Activated CD8-positive, alpha-beta memory T cell treated with anti-CD3 and anti-CD28 coated beads for 48 hours (primary cell): ENCODE data around the gene SMIM9.
"Not testable (repeated sequence)": the region's sequence is repeated elsewhere in the genome, so short reads cannot be mapped to it uniquely, and the experiment has no call there.

ENCODE experiments used
- DNase-seq, 3 experiments: peaks; one replicate each; pipeline ENCODE4 v3.0.0-alpha.2; 2020; ENCODE audit warnings: low read depth in 2 of 3, low spot score in 2 of 3

The SMIM9 gene

DNA sequence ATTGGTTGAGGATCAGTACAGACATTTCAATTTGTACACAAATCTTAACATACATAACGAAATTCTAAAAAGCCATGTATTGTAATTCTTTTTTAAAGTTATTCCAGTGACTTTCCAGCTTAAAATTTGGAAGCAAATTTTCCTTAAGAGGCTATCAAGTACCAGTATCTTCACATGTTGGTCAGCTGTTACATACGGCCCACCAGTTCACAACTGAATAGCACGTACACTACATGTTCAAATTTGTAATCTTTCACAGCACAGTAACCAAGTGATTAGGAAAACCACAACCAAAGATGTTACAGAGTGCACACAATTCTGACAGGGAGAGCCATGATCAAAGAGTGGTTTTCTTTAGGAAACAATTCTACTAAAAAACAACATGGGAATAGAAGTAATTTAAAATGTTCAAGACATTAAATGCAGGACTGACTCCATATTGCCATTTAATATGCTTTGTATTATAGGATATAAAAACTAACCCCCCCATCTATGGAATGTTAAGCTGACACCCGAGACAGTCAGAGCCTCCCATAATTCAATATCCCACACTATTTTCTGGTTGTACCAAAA, 18.1 kb downstream of the SMIM9 start:
- not testable (repeated sequence) for DNase-seq

DNA sequence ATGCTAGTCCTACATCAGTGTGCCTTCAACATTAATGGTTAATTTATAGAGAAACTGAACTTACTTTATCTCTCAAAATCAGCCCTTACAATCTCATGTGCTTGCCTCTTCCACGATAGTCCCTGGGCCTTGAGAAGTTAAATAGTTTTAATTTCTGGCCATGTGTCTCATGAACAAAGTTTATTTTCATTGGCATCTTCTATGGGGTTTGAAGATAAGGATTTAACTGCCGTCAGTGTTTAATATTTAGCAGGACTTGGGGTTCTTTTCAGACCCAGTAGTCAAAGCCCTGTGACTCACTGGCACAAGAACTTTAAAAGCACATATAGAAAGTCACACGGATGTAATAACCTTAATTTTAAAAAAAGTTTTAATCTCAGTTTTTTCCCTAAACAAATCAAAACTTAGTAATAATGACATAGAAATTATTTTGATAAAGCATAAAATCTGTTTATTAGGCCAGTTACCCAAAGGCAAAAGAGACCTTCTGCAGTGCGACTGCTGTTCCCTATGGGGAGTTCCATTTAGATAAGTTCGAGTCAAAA, 19.1 kb downstream of the SMIM9 start:
- no peak for DNase-seq

DNA sequence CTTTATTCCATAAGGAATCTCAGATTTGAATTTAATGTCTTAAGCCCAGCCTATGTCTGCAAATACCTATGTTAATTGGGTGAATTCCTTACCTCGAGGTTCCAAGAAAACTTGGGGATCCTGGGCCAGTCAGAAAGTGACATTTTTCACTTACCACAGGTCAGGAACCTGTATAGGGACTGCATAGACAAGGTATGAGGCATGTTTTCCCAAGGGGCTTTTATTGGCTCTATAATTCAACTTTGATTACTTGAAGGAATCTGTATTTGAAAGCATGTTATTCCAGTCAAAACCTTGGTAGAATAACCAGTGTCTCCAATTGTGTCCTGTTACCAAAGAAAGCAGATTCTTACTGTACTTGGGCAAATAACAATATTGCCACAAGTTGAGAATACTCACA, 20.7 kb downstream of the SMIM9 start:
- DNase-seq: no peak

DNA sequence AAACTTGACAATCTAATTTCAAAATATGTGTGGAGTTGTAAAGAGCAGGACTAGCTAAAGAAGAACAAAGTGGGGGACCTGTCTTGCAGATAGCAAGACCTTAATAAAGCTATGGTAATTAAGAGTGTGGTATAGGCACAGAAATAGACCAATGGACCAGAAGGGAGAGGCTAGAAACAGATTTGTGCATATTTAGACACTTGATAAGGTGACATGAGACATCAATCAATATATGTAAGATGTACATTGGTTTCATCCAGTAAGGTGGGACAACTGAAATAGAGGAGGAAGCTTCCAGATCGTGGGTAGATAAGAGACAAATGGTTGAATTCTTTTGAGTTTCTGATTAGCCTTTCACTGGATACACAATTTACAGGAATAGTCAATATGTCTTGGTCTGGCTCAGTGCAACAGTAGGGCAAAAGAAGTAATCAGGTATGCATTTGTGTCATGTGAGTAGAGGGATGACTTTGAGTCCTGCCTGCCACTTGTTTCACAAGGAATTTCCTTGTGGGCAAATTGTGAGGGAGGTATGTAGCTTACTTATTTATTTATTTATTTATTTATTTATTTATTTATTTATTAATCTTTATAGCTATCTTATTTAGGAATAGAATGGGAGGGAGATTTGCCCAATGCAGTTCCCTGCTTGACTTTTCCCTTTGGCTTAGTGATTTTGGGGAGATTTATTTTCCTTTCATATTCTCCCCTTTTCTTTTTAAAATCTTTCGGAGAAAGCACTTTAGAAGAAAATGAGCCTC, 21.9 kb downstream of the SMIM9 start:
- DNase-seq: no peak

DNA sequence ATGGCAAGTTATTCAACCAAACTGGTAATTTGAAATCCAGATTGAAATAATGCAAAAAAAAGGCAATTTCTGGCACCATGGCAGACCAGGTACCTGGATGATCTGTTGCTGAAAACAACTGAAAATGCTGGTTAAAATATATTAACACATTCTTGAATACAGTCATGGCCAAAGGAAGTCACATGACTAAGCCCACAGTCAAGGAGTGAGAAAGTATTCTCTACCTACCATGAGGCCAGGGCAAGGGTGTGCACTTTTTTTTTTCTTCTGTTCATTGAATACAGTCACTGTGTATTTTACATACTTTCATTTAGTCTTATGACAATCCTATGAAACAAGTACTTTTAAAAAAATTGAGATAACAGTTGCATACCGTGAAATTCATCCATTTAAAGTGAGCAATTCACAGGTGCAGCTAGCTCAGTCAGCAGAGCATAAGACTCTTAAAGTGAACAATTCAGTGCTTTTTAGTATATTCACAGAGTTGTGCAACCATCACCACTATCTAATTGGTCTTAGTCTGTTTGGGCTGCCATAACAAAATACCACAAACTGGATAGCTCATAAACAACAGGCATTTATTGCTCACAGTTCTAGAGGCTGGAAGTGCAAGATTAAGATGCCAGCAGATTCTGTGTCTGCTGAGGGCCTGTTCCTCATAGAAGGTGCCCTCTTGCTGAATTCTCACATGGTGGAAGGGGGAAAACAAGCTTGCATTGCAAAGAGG, 24.4 kb downstream of the SMIM9 start:
- DNase-seq: no peak

DNA sequence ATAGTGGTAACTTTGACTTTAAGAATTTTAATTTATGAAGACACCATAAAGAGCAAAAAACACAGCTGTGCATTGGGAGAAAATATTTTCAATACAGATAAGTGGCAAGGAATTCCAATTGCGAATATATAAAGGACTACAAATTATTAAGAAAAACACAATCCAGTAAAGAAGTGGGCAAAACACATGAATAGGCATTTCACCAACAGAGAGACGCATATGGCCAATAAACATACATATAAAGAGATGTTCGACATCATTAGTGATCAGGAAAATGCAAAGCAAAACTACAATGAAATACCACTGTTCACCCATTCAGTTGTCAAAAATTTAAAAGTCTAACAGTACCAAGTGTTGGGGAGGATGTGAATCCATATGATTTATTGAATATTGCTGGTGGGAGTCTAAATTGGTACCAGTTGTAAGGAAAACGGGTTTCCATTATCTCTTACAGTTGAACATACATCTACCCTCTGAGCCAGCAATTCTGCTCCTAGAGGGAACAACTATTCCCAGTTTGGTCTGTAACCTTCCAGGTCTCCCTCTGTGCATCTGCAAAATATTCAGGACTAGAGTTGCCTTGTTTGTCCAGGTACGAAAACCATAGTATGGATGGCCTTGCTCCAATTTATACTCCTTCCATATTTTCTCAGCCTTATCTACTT, 27.5 kb downstream of the SMIM9 start:
- DNase-seq: no peak

DNA sequence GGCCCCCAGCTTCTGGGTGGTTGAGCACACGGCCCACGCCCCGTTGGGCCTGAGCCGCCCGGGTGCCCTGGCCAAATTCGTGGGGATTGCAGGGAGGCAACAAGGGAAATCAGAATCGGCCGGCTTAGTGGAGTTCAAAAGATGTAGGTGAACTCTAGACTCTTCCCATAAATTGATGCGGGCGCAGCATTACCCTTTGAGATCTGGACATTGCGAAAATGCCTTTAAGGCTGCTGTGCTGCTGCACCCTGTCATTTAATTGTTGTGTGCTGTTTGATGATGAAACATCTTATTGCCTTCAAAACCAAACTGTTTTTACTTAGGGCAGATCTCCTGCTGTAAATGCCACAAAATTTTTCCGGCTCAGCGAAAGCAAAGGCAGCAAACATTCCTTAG, 28.8 kb downstream of the SMIM9 start:
- no peak for DNase-seq

DNA sequence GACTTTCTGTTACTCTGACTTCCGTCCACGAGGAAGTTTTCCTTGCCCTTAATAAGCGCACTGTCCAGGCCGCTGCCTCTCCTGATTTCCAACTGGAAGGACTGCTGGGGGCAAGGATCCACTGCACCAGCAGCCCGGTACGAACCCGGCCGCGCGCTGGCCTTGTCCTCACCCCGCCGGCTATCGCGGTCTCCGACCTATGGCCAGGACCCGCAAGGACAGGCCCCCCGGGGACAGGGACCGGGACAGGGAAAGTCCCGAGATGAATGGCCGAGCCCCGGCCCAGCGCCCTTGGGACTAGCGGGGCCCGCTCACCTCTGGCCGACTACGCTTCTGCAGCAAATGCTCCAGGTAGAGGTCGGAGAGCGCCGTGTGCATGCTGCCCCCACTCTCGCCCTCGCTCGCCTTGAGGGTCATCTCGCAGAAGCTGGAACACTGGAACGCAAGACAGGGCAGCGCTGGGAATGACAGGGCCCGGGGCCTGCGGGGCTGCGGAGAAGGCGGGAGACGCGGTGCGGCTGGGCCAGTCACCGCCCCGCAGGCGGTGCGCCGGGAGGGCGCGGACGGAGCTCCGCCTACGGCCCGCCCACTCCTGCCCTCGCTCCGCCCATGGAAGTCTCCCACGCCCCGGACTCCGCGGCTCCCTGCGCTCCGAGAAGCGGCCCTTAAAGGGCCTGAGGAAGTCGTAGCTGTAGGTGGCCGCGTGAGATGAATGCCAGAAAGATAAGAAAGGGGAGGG, 29.3 kb downstream of the SMIM9 start, which contains the start of gene MPP1:
TSS of gene MPP1 (minus strand) at position 529 of the 739 bp plus-strand sequence. CDS start at position 417, 112 bp downstream.
- peak in 2 of 3 experiments; percentile 42 to 56 for DNase-seq

DNA sequence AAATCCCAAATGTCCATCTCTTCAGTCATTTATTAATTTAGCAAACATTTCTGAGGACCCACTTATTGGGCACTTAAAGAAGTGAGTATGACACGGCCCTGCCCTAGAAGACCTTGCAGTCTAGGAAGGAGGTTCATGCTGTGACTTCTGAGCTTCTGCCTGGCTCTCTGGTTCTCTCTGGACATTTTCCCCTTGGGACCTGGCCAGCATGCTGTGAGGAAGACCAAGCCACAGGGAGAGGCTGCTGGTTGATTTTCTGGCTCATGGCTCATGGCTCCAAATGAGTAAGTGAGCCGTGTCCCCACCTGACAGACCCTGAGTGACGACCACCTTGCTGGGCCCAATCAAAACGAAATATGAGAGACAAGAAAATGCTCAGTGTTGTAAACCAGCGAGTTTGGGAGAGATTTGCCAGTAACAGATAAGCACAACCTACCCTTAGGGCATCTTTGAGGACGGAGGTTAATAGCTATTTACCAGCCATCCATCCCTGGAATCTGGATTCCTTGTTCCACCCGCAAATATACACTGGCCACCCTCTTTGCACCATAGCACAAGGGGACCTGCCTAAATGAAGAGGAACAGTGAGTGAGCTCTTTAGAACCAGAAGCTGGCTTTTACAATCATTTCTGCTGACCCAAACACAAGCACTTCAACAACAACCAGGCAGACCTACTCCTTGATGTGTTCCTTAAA, 30.1 kb downstream of the SMIM9 start:
- no peak for DNase-seq

DNA sequence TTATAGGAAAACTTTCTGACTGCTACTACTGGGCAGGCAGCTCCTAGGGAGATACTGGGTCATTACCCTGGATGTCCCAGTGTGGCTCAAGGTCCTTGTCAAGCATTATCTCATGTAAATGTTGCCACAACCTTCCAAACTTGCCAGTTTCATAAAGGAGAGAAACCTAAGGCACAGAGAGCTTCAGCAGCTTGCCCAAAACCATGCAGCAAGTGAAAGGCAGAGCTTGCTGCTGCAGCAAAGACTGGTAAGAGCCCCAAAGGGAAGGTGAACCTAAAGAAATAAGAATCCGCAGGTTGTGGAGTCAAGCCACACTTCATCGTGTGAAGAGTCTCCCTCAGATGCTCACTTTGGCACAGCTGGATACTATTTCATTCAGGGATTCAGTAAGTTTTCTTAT, 31.5 kb downstream of the SMIM9 start:
- DNase-seq: no peak

DNA sequence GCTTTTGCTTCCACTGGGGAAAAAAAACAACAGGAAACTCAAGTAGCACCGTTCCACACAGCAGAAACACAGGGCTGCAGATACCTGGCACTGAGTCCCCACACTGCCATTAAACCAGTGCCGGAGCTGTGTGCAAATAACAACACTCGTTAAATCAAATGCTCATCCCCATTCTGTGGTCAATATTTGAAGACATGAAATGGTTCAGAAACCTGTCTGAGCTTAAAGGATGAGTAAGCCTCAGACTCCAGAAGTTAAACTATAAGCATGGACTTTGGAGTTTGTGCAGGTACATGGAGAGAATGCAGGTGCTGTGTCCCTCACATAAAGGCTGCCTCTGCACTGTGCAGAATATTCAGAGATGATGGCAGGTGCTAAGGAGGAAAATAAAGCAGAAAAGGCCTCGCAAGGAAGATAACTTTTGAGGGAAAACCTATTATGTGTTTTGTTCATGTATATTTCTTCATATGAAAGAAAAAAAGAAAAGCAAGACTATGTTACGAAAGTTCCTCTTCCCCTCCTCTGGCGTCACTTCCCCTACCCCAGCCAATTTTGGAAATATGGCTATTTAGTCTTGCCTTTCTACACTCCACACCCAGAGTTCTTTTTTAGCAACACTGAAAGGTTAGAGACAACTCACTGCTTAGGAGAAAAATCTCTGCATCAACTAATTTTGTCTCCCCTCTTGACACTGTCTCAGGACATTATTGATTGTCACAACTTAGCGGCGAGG, 33.8 kb downstream of the SMIM9 start:
- DNase-seq: no peak

DNA sequence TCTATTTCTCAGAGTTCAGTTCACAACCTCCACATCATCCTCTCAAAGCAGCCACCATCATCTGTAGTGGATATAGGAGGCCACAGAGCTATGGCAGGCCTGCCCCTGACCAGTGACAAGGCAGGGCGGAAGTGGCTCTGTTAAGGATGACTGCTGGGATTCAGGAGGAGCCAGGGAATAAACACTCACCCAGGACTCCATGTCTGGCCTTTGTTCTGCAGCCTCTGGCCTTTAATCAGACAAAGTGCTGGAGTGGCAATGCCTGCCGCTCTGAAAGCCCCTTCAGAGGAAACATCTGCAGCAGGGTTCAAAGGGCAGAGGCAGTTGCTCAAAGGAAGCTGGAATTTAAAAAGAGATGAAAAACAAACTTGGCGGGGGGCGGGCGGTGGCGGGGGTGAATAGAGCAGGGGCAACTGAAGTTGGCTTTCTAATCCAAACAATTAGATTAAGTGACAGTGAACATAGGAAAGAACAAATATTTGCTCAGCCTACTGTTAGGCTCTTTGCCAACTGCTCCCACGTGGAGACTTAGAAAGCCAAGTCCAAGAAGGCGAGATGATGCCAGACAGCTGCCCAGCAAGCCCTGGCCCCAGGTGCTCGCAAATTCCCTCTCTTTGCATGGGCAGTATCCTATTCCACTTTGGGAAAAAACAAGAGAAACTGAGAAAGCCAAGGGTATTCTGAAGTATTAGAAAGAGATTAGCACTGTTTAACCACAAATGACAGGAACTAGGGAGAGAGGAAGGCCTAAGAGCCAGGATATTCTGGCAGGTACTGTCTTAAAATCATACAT, 34.7 kb downstream of the SMIM9 start:
- DNase-seq: no peak

DNA sequence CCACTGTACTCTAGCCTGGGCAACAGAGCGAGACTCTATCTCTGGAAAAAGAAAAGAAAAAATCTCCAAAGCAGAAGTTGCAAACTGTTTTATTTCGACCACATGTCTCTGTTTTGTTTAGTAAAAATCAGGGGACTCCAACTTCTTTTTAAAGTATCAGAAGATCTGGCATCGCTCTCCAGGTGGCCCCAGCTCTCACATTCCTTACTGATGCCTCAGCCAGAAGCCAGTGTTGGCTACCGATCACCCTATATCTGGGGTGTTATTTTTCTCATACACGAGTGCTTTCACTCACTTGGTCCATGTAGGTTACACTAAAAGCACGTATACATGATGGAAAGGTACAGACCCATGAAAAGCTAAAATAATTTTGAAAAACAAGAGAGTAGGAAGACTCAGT, 37.5 kb downstream of the SMIM9 start:
- DNase-seq: no peak

DNA sequence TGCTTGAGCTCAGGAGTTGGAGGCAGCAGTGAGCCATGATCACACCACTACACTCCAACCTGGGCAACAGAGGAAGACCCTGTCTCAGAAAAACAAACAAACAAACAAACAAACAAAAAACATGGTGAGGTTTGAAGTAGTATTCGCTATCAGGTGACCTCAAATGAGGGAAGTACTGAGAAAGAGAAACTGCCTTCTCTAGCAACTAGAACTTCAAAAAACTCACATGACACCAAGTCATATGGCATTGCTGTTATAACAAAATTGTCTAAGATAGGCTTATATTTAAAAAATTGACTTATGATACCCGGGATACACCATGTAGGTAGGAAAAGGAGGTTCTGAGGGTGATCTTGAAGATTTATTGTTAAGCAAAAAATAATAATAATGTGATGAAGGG, 39.4 kb downstream of the SMIM9 start:
- no peak for DNase-seq

DNA sequence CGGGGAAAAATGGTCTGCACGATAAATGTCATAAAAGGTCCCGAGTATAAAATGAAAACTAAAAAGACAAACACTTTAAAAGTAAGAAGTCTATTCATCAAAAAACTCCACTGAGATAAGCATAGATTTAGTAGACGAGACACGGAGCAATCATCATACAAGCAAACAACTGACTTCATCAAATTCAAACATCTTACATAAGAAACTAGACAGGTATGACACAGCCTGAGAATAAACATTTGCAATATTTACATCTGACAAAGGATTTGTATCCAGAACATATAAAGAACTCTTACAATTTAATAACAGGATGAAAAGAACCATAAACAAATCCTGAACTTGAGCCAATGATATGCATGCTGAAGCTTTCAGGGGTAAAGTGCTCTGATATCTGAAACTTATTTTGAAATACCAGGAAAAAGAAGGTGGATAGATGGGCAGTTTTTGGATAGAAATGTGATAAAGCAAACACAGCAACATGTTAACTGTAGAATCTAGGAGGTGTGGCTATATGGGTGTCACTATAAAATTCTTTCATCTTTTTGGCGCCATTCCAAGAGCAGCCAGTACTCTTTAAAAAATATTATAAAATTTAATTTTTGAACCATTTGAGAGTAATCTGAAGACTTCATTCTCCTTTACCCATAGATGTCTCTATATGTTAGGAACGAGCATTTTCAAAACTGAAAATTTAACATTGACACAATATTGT, 41.2 kb downstream of the SMIM9 start:
- DNase-seq: no peak

DNA sequence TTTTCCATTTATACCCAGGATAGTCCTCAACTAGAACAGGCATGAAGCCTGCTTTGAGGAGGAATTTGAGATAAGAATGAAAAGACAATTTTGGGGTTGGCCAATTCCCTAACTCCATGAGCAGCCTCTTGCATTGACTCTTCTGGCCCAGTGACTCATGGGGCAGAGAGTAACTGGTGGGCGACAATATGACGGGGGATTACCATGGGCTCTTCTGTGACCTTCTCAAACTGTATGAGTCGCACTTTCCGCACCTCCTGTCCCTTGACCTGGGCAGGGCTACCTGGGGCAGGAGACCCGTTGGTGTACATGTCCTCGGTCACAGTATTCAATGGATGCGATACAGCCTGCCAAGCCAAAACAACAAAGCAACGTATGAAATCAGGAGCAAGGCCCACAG, 42.5 kb downstream of the SMIM9 start:
- DNase-seq: no peak

DNA sequence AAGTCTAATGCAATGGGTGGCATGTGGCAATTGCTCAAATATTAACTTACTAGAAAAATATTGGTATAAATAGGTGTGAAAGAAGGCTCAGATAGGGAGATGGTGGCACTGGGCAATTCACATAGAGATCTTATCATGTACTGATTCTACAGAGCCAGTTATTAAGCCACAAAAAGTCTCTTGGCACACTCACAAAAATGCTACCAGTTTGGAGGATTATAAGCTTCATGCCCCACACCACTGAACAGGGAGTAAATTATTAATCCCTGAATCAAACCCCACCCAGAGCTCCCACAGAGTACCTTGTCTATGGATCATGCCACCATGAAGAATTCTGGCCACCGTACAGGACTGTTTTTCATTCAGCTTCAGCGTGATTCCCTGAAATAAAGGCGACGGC, 43.0 kb downstream of the SMIM9 start:
- DNase-seq: no peak

DNA sequence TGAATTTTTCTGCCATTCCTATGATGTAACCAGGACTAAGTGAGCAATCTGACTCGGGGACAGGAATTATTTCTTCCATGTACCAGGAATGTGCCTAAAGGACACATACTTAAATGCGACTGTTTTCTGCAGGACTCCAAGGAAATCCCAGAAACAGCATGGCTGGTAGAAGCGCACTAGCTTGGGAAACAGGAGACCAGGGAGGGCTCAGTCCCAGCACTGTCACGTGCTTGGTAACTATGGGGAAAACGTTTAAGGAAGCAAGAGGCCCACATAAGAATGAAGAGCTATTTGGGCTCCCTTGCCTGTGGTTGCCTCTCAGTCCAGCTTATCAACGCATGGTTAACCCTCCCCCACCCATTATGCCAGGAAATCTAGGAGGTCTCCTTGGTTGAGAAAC, 48.7 kb downstream of the SMIM9 start:
- DNase-seq: no peak
